H9 (cell line): Measurements from ENCODE around the gene CD300H. TPM values are rescaled to one million over a fixed set of nuclear protein-coding genes. Genes with fewer than 3 reads are reported as not detected.

Source experiments
- DNase-seq: peaks from one replicate; pipeline ENCODE4 v3.0.0-alpha.2; 2017
- H2AFZ ChIP-seq: one replicate; pipeline ENCODE4 v1.6.1; 2013; ENCODE audit warnings: mild to moderate bottlenecking, low read length, control low read depth, moderate library complexity
- H2AK5ac ChIP-seq: 2 replicates; pipeline ENCODE4 v1.6.1; 2013; ENCODE audit warnings: low read length, control low read depth, mixed read lengths; ENCODE audit not compliant: insufficient read length
- H2BK120ac ChIP-seq: one replicate; pipeline ENCODE4 v1.6.1; 2013; ENCODE audit warnings: low read depth, mild to moderate bottlenecking, low read length, control low read depth, inconsistent platforms; ENCODE audit not compliant: poor library complexity, severe bottlenecking
- H2BK12ac ChIP-seq: 2 replicates; pipeline ENCODE4 v1.6.1; 2013; ENCODE audit warnings: low read length, control low read depth, mixed read lengths, low read depth; ENCODE audit not compliant: insufficient read length
- H2BK15ac ChIP-seq: 2 replicates; pipeline ENCODE4 v1.6.1; 2013; ENCODE audit warnings: low read depth, low read length, control low read depth
- H2BK20ac ChIP-seq: one replicate; pipeline ENCODE4 v1.6.1; 2013; ENCODE audit warnings: low read depth, mild to moderate bottlenecking, low read length, control low read depth, inconsistent platforms; ENCODE audit not compliant: poor library complexity, severe bottlenecking
- H2BK5ac ChIP-seq: 2 replicates; pipeline ENCODE4 v1.6.1; 2013; ENCODE audit warnings: low read length, control low read depth, mixed read lengths; ENCODE audit not compliant: insufficient read length
- H3K14ac ChIP-seq: 2 replicates; pipeline ENCODE4 v1.6.1; 2013; ENCODE audit warnings: low read length, control low read depth; ENCODE audit not compliant: insufficient read depth
- H3K18ac ChIP-seq: 2 replicates; pipeline ENCODE4 v1.6.1; 2013; ENCODE audit warnings: low read depth, mild to moderate bottlenecking, mixed read lengths, low read length, control low read depth; ENCODE audit not compliant: insufficient read length
- H3K23ac ChIP-seq: 2 replicates; pipeline ENCODE4 v1.6.1; 2013; ENCODE audit warnings: low read length, control low read depth, mixed read lengths, low read depth; ENCODE audit not compliant: insufficient read length
- H3K23me2 ChIP-seq: 2 replicates; pipeline ENCODE4 v1.6.1; 2013; ENCODE audit warnings: low read depth, mild to moderate bottlenecking, mixed read lengths, low read length, control low read depth; ENCODE audit not compliant: insufficient read length, poor library complexity, severe bottlenecking
- H3K27ac ChIP-seq: 2 replicates; pipeline ENCODE4 v1.5.1; 2013; ENCODE audit warnings: low read length, control low read depth, mixed read lengths, low read depth; ENCODE audit not compliant: insufficient read length
- H3K27me3 ChIP-seq: 2 replicates; pipeline ENCODE4 v1.6.1; 2013; ENCODE audit warnings: low read length, control low read depth, inconsistent platforms; ENCODE audit not compliant: insufficient read depth
- H3K4ac ChIP-seq: 2 replicates; pipeline ENCODE4 v1.6.1; 2013; ENCODE audit warnings: low read depth, mild to moderate bottlenecking, control low read depth, inconsistent platforms, low read length, moderate library complexity
- H3K4me1 ChIP-seq: 2 replicates; pipeline ENCODE4 v1.6.1; 2013; ENCODE audit warnings: low read length, control low read depth, inconsistent platforms; ENCODE audit not compliant: insufficient read depth
- H3K4me2 ChIP-seq: 2 replicates; pipeline ENCODE4 v1.6.1; 2013; ENCODE audit warnings: low read length, control low read depth, mixed read lengths; ENCODE audit not compliant: insufficient read length, insufficient read depth
- H3K56ac ChIP-seq: 2 replicates; pipeline ENCODE4 v1.6.1; 2013; ENCODE audit warnings: low read depth, mild to moderate bottlenecking, mixed read lengths, low read length, control low read depth; ENCODE audit not compliant: insufficient read length
- H3K79me1 ChIP-seq: 2 replicates; pipeline ENCODE4 v1.6.1; 2013; ENCODE audit warnings: low read depth, mild to moderate bottlenecking, moderate library complexity, low read length, control low read depth, inconsistent platforms; ENCODE audit not compliant: insufficient read depth, poor library complexity, severe bottlenecking
- H3K79me2 ChIP-seq: 2 replicates; pipeline ENCODE4 v1.6.1; 2013; ENCODE audit warnings: low read length, control low read depth, inconsistent platforms; ENCODE audit not compliant: insufficient read depth
- H3K9ac ChIP-seq: 2 replicates; pipeline ENCODE4 v1.6.1; 2013; ENCODE audit warnings: low read length, control low read depth, mixed read lengths; ENCODE audit not compliant: insufficient read length; ENCODE audit errors: extremely low read depth
- H3K9me3 ChIP-seq: one replicate; pipeline ENCODE4 v1.6.1; 2013; ENCODE audit warnings: low read depth, low read length, inconsistent platforms; ENCODE audit not compliant: control insufficient read depth
- H3T11ph ChIP-seq: one replicate; pipeline ENCODE4 v1.6.1; 2013; ENCODE audit warnings: mild to moderate bottlenecking, low read length, control low read depth, inconsistent platforms
- H4K20me1 ChIP-seq: one replicate; pipeline ENCODE4 v1.6.1; 2013; ENCODE audit not compliant: control insufficient read depth, insufficient read length, insufficient read depth
- H4K5ac ChIP-seq: 2 replicates; pipeline ENCODE4 v1.6.1; 2013; ENCODE audit warnings: low read depth, mild to moderate bottlenecking, mixed read lengths, low read length, control low read depth; ENCODE audit not compliant: insufficient read length
- H4K8ac ChIP-seq: replicated peaks from 2 replicates; pipeline ENCODE4 v1.6.1; 2013; ENCODE audit warnings: low read length, control low read depth, mixed read lengths, low read depth; ENCODE audit not compliant: insufficient read length
- H4K91ac ChIP-seq: 2 replicates; pipeline ENCODE4 v1.6.1; 2013; ENCODE audit warnings: low read depth, mild to moderate bottlenecking, moderate library complexity, mixed read lengths, low read length, control low read depth; ENCODE audit not compliant: insufficient read length
- H3K27ac Mint-ChIP-seq, 3 experiments: 2 replicates in 2 of 3; 3 replicates in 1 of 3; pipeline ENCODE4 v1.8.0; 2020 to 2021; ENCODE audit warnings: mixed read lengths in 3 of 3, mild to moderate bottlenecking in 1 of 3, moderate library complexity in 1 of 3
- H3K27me3 Mint-ChIP-seq: 2 replicates; pipeline ENCODE4 v1.8.0; 2021; ENCODE audit warnings: low read depth, mild to moderate bottlenecking, moderate library complexity, mixed read lengths
- H3K36me3 Mint-ChIP-seq, 3 experiments: 2 replicates in 2 of 3; 3 replicates in 1 of 3; pipeline ENCODE4 v1.8.0; 2020 to 2021; ENCODE audit warnings: low read depth in 3 of 3, mixed read lengths in 3 of 3; ENCODE audit not compliant: insufficient read depth in 1 of 3
- H3K4me1 Mint-ChIP-seq, 2 experiments: 2 replicates each; pipeline ENCODE4 v1.8.0; 2020; ENCODE audit warnings: mixed read lengths in 2 of 2
- H3K4me3 Mint-ChIP-seq, 2 experiments: 2 replicates in 1 of 2; 3 replicates in 1 of 2; pipeline ENCODE4 v1.8.0; 2020 to 2021; ENCODE audit warnings: mild to moderate bottlenecking in 2 of 2, mixed read lengths in 2 of 2, moderate library complexity in 1 of 2
- H3K9me3 Mint-ChIP-seq, 2 experiments: 2 replicates in 1 of 2; 3 replicates in 1 of 2; pipeline ENCODE4 v1.8.0; 2020; ENCODE audit warnings: mild to moderate bottlenecking in 2 of 2, mixed read lengths in 2 of 2, moderate library complexity in 1 of 2
- WGBS: extraction: QIAGEN DNeasy Blood & Tissue Kit; methylation state at CpG from one replicate; pipeline ENCODE4 v1.1.7; 2013; ENCODE audit warnings: missing lambda C conversion rate, low lambda C conversion rate, mixed read lengths; ENCODE audit not compliant: insufficient read length; ENCODE audit errors: extremely low coverage; 5-methylcytosine and 5-hydroxymethylcytosine counted together
- total RNA-seq: library from RNA; stranded (reverse); gene quantifications from 2 replicates; pipeline ENCODE4 v1.2.1, GENCODE V29; 2021
- TF ChIP-seq, protein P1 (sequence below): fragments of 200-600 bp; sonication (generic); conservative IDR thresholded peaks from 3 replicates; pipeline ENCODE4 v1.8.0; 2021; ENCODE audit warnings: antibody characterized with exemption, mild to moderate bottlenecking

The CD300H gene
- total RNA-seq, 1 experiment from 2014 or later = not detected

- no peaks in the 10 kb centered on the region for H3K79me1 ChIP-seq
- H3K14ac ChIP-seq = no peak overlapping the region
- H2BK15ac ChIP-seq = no peak overlapping the region
- Mint-ChIP-seq H3K4me3 (no peak overlapping the region), H3K27me3 (peaks cover 53% of the 10 kb centered on the region), H3K4me1 (no peaks in the 10 kb centered on the region), H3K27ac (no peak overlapping the region), H3K9me3 (peaks cover 15 to 17% of the 10 kb centered on the region in 2 experiments), H3K36me3 (peaks cover 11 to 12% (median 12%) of the 10 kb centered on the region in 3 experiments)
- no CpG with 5 or more reads among the region's 2 CpGs for WGBS
- H3K4me1 ChIP-seq = no peaks in the 10 kb centered on the region
- no peak overlapping the region for H2BK20ac ChIP-seq
- no peak overlapping the region for H3K23ac ChIP-seq
- no peak overlapping the region for H4K5ac ChIP-seq
- H3K4ac ChIP-seq = no peak overlapping the region
- 0 out of 2 replicates have a peak, but pooled peaks cover 1% of the 10 kb centered on the region for H3K27me3 ChIP-seq
- no peaks in the 10 kb centered on the region for H3K79me2 ChIP-seq
- H4K91ac ChIP-seq = no peak overlapping the region
- no peak overlapping the region for H3K27ac ChIP-seq
- no peak overlapping the region for H3K9ac ChIP-seq
- no peak overlapping the region for H2BK12ac ChIP-seq
- peaks cover 8% of the 10 kb centered on the region for H3K9me3 ChIP-seq
- no peak overlapping the region for H2BK120ac ChIP-seq
- H2AK5ac ChIP-seq = no peak overlapping the region
- no peak overlapping the region for H3K56ac ChIP-seq
- no peak overlapping the region for H4K8ac ChIP-seq
- H2AFZ ChIP-seq = no peak overlapping the region
- no peaks in the 10 kb centered on the region for H3K23me2 ChIP-seq
- TF ChIP-seq, protein P1, sequence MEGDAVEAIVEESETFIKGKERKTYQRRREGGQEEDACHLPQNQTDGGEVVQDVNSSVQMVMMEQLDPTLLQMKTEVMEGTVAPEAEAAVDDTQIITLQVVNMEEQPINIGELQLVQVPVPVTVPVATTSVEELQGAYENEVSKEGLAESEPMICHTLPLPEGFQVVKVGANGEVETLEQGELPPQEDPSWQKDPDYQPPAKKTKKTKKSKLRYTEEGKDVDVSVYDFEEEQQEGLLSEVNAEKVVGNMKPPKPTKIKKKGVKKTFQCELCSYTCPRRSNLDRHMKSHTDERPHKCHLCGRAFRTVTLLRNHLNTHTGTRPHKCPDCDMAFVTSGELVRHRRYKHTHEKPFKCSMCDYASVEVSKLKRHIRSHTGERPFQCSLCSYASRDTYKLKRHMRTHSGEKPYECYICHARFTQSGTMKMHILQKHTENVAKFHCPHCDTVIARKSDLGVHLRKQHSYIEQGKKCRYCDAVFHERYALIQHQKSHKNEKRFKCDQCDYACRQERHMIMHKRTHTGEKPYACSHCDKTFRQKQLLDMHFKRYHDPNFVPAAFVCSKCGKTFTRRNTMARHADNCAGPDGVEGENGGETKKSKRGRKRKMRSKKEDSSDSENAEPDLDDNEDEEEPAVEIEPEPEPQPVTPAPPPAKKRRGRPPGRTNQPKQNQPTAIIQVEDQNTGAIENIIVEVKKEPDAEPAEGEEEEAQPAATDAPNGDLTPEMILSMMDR = no peak
- H4K20me1 ChIP-seq = no peaks in the 10 kb centered on the region
- no peak overlapping the region for H3T11ph ChIP-seq
- no peak overlapping the region for H3K4me2 ChIP-seq
- no peak overlapping the region for H3K18ac ChIP-seq
- DNase-seq = no peak
- H2BK5ac ChIP-seq = no peak overlapping the region
These were observed 55.3 kb downstream of the CD300H start for GRCh38 chr17:74512036-74512435.

Other genes with a start within 250 kb of the CD300H start
- gene KIF19, start 241.3 kb downstream of the CD300H start, total RNA-seq = 0.13 and 0.18 TPM in 2 replicates
- gene BTBD17, start 205.6 kb downstream of the CD300H start, total RNA-seq = 0.31 and 0.33 TPM in 2 replicates
- 0.33 TPM in 1 of 2 replicates, not detected in the other for gene GPR142, start 200.0 kb downstream of the CD300H start, total RNA-seq
- gene GPRC5C, start 135.4 kb downstream of the CD300H start, total RNA-seq = 15.2 and 15.5 TPM in 2 replicates
- not detected in 2 replicates for gene CD300A, start 100.9 kb downstream of the CD300H start, total RNA-seq
- gene CD300LB, start 36.0 kb downstream of the CD300H start, total RNA-seq = not detected in 2 replicates
- not detected in 2 replicates for gene CD300C, start 21.4 kb downstream of the CD300H start, total RNA-seq
- not detected in 2 replicates for gene CD300LD, start 24.8 kb upstream of the CD300H start, total RNA-seq
- not detected in 2 replicates for gene CD300E, start 56.2 kb upstream of the CD300H start, total RNA-seq
- not detected in 2 replicates for gene CD300LF, start 145.4 kb upstream of the CD300H start, total RNA-seq
- 2.5 and 3.6 TPM in 2 replicates for gene RAB37, start 169.7 kb upstream of the CD300H start, total RNA-seq
- gene NHERF1, start 181.1 kb upstream of the CD300H start, total RNA-seq = 74.4 and 78.7 TPM in 2 replicates
- 53.5 and 63.5 TPM in 2 replicates for gene NAT9, start 208.8 kb upstream of the CD300H start, total RNA-seq